Dedifferentiated amniotic fluid mesenchymal stem cell (primary cell): Measurements from ENCODE around the gene CYP4F22.
"Not testable (repeated sequence)": the region's sequence is repeated elsewhere in the genome, so short reads cannot be mapped to it uniquely, and the experiment has no call there.

Source experiments
- DNase-seq: peaks from one replicate; pipeline ENCODE4 v3.0.0-alpha.2; 2016; ENCODE audit errors: extremely low spot score

Gene CYP4F22

GRCh38 chr19:15575406-15575805 is 67.1 kb downstream of the CYP4F22 start:
- DNase-seq: no peak

DNA sequence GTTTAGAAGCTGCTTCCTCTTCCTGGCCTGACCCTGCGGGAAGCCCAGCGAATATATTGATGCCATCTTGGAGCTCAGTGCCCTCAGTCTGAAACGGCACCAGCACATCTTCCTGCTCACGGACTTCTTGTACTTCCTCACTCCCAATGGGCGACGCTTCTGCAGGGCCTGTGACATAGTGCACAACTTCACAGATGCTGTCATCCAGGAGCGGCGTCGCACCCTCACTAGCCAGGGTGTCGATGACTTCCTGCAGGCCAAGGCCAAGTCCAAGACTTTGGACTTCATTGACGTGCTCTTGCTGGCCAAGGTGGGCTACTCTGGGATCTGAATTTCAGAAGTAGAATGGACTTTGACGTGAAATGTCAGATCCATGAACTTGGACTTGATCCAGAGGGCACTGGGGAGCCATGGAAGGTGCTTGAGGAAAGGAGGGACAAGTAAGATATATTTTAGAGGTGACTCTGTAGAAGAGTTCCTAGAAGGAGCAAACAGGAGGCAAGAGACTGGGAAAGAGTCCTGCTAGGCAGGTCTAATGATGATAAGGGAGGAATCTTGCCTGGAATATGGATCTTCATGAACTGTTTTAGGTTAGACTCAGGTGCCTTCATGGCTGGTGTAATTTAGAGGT is 68.3 kb downstream of the CYP4F22 start:
- no peak for DNase-seq

GRCh38 chr19:15577184-15577771 is 69.0 kb downstream of the CYP4F22 start:
- no peak for DNase-seq

DNA sequence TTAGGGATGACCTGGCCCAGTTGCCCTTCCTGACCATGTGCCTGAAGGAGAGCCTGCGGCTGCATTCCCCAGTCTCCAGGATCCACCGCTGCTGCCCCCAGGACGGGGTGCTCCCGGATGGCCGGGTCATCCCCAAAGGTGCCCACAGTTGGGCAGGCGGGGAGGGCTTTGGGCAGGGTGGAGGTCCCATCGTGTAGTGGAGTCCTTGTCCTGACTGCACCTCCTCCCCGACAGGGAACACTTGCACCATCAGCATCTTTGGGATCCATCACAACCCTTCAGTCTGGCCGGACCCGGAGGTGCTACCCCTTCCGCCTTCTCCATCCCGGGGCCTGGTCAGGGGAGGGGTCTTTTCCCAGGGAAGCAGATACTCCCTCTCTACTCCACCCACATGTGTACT is 75.0 kb downstream of the CYP4F22 start:
- DNase-seq: no peak

DNA sequence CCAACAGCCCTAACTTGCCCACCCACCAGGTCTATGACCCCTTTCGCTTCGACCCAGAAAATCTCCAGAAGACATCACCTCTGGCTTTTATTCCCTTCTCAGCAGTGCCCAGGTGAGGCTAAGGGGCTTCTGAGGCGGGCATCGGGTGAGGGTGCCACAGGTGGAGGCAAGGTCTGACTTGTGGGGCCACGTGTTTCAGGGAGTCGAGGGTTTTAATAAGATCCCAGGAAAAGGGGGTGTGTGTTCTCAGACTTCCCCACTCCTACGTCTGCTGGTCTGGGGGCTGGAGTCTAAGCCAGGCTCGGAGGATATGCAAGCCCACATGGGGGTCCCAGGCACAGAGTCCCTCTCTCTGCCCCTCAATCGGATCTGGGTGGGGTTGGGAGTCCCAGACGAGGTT is 75.8 kb downstream of the CYP4F22 start:
- DNase-seq: no peak

DNA sequence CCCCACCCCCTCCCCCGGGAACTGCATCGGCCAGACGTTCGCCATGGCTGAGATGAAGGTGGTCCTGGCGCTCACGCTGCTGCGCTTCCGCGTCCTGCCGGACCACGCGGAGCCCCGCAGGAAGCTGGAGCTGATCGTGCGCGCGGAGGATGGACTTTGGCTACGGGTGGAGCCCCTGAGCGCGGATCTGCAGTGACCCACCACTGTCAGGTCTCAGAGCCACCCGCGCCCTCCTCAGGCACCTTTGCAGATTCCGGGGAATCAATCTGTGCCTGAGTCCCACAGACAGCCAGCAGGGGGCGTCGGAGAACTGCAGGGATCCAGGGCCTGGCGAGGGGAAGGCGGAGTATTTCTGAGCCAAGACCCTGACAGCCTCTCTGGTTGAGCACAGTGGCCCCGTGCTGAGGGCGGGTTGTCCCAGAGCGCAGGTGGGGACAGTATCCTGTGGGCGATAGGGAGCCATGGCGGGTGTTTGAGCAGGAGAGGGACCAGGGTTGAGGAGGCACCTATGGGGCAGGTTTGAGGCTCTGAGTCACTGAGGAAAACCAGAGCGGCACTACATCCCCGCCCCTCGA is 76.3 kb downstream of the CYP4F22 start:
- peak; percentile 15 for DNase-seq

DNA sequence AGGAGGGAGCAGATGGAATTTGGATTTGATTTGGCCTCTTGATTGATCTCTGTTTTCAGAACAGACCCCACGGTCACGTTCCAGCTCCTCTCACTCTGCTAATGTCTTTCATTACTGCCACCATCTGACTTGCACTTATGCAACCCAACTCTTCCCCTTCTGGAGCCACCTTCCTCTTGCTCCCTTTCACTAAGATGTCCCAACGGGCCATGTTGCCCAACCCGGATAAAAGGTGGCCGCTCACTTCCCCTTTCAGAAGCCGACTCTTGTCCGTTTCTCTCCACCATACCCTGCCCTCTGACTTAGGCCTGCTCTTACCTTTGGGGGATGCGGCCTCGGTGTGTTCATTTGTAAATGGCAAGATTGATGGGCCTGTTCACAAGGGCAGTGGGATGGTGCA is 79.3 kb downstream of the CYP4F22 start:
- no peak for DNase-seq

DNA sequence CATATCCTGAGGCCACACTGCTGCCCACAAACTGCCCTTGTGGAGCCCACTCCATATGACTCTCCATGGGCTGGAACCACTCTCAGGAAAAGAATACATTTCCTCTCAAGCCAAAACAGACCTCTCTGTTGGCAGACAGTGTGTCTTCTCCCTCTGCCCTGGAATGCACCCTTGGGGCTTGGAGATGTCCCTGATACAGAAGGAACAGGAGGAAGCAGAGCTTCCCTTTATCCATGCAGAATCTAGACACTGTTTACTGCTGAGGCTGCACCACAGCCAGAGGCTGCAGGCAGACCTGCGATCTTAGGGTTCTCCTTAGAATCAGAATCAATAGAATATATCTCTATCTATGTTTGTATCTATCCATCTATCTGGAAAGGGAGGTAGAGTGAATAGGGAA is 79.9 kb downstream of the CYP4F22 start:
- DNase-seq: no peak

GRCh38 chr19:15589760-15590451 is 81.6 kb downstream of the CYP4F22 start:
- no peak for DNase-seq

GRCh38 chr19:15591796-15592195 is 83.5 kb downstream of the CYP4F22 start:
- no peak for DNase-seq

DNA sequence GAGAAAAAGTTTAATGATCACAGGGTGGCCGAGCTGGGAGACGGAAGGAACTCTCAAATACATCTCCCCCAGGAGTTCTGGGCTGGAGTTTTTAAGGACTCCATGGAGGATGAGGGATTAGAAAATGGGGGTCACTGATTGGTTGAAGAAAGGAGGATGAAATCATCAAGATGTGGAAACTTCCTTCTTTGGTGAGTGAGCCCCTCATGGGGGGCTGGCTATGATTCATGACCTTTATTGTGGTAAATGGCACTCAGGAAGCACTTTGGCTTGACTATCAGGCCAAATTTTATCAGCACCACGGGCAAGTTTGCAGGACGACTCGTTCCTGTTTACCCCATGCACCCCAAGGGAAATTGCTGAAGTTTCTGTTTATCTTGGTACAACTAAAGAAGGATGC is 84.2 kb downstream of the CYP4F22 start:
- DNase-seq: not testable (repeated sequence)

- DNase-seq: not testable (repeated sequence)
Measured at GRCh38 chr19:15593766-15594165, 85.4 kb downstream of the CYP4F22 start.

DNA sequence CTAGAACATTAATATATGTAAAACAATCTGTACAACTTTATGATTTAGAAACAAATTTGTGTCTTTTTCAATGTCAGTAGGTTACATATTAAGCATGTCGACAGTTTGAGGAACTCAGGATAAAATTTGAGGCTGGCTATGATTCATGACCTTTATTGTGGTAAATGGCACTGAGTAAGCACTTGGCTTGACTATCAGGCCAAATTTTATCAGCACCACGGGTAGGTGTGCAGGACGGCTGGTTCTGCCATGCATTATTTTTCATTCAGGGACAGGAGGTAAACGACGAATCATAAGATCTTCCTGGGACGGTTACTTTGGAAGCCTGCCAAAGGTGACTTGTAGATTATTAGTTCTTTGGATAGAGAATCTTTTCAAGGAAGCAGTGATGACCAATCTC is 86.7 kb downstream of the CYP4F22 start:
- DNase-seq: no peak
